GM12892 (cell line): ENCODE measurements around the gene DDO.

ENCODE experiments used
- POLR2A ChIP-seq: IDR thresholded peaks from 2 replicates; pipeline ENCODE4 v1.6.1; 2011; ENCODE audit warnings: low read depth, low read length, control low read depth
- POLR2AphosphoS5 ChIP-seq: IDR thresholded peaks from 2 replicates; pipeline ENCODE4 v1.6.1; 2011; ENCODE audit warnings: low read depth, low read length, control low read depth
- TAF1 ChIP-seq: IDR thresholded peaks from 2 replicates; pipeline ENCODE4 v1.6.1; 2011; ENCODE audit warnings: low read depth, mild to moderate bottlenecking, control low read depth, low read length, borderline replicate concordance

DNA sequence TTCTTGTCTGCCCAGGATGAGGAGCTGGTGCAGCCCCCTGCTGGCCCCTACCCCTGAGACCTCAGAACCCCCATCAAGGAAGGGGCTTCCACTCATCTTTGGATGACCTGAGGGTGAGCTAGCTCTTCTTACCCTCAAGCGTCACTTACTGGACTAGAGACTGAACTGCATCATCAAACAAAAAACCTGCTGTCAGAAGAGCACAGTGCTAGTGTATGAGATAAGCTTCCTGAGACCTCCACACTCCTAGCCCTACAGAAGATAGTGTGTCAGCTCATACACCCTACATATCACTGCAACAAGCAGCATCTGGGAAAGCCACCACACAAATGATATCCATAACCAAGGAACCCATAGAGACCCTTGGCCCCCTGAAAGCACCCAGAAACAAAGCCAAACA is 46.0 kb upstream of the DDO start:
- TF ChIP-seq POLR2A (no peak), POLR2AphosphoS5 (no peak), TAF1 (no peak)
